ENCODE measurements around the gene SLC7A6OS.

The SLC7A6OS gene

GRCh38 chr16:68259007-68259825 lies 51.5 kb downstream of the SLC7A6OS start:
- TF ChIP-seq, protein P1, sequence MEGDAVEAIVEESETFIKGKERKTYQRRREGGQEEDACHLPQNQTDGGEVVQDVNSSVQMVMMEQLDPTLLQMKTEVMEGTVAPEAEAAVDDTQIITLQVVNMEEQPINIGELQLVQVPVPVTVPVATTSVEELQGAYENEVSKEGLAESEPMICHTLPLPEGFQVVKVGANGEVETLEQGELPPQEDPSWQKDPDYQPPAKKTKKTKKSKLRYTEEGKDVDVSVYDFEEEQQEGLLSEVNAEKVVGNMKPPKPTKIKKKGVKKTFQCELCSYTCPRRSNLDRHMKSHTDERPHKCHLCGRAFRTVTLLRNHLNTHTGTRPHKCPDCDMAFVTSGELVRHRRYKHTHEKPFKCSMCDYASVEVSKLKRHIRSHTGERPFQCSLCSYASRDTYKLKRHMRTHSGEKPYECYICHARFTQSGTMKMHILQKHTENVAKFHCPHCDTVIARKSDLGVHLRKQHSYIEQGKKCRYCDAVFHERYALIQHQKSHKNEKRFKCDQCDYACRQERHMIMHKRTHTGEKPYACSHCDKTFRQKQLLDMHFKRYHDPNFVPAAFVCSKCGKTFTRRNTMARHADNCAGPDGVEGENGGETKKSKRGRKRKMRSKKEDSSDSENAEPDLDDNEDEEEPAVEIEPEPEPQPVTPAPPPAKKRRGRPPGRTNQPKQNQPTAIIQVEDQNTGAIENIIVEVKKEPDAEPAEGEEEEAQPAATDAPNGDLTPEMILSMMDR (IDR thresholded peaks at IDR 0.05; ENCODE audit: insufficient read depth, low read length, poor library complexity, severe bottlenecking), result no peak
- Histone ChIP-seq H3K36me3 (ENCODE audit: control insufficient read depth, insufficient read depth, low read length) (peaks cover 17% of the 10 kb centered on the region), H3K4me3 (replicated peaks; ENCODE audit: low read depth, low read length) (no peak overlapping the region), H3K27me3 (replicated peaks; ENCODE audit: control insufficient read depth, insufficient read depth, low read length) (no peaks in the 10 kb centered on the region)
- no peak for DNase-seq (ENCODE audit: extremely low read depth, insufficient read length)

- Histone ChIP-seq H3K4me3 (replicated peaks; ENCODE audit: low read depth, low read length) (no peak overlapping the region), H3K27me3 (replicated peaks; ENCODE audit: control insufficient read depth, insufficient read depth, low read length) (no peaks in the 10 kb centered on the region), H3K36me3 (ENCODE audit: control insufficient read depth, insufficient read depth, low read length) (peaks cover 19% of the 10 kb centered on the region)
- peak; percentile 46 for DNase-seq (ENCODE audit: extremely low read depth, insufficient read length)
- TF ChIP-seq, protein P1 (IDR thresholded peaks at IDR 0.05; ENCODE audit: insufficient read depth, low read length, poor library complexity, severe bottlenecking), result no peak
Observed at GRCh38 chr16:68257906-68258800, 52.6 kb downstream of the SLC7A6OS start.

GRCh38 chr16:68257251-68257905 lies 53.4 kb downstream of the SLC7A6OS start:
- no peak overlapping the region for H3K4me3 ChIP-seq (replicated peaks; ENCODE audit: low read depth, low read length)
- TF ChIP-seq, protein P1 (IDR thresholded peaks at IDR 0.05; ENCODE audit: insufficient read depth, low read length, poor library complexity, severe bottlenecking), result no peak
- DNase-seq (ENCODE audit: extremely low read depth, insufficient read length), result peak; percentile 52
- H3K36me3 ChIP-seq (ENCODE audit: control insufficient read depth, insufficient read depth, low read length), result peaks cover 19% of the 10 kb centered on the region
- H3K27me3 ChIP-seq (replicated peaks; ENCODE audit: control insufficient read depth, insufficient read depth, low read length), result no peaks in the 10 kb centered on the region

DNA sequence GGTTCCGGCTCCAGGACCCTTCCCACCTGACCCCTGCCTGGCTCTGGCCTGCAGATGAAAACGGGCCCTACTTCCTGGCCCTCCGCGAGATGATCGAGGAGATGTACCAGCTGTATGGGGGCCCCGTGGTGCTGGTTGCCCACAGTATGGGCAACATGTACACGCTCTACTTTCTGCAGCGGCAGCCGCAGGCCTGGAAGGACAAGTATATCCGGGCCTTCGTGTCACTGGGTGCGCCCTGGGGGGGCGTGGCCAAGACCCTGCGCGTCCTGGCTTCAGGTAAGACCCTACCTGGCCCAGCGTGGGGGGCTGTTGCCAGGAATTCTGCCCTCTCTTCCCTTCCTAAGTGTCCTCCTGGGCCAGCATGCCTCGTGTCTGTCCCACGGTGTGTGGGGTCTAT lies 55.0 kb downstream of the SLC7A6OS start:
- Histone ChIP-seq H3K27me3 (replicated peaks; ENCODE audit: control insufficient read depth, insufficient read depth, low read length) (no peaks in the 10 kb centered on the region), H3K4me3 (replicated peaks; ENCODE audit: low read depth, low read length) (no peak overlapping the region), H3K36me3 (ENCODE audit: control insufficient read depth, insufficient read depth, low read length) (peaks cover 19% of the 10 kb centered on the region)
- TF ChIP-seq, protein P1 (IDR thresholded peaks at IDR 0.05; ENCODE audit: insufficient read depth, low read length, poor library complexity, severe bottlenecking), result no peak
- DNase-seq (ENCODE audit: extremely low read depth, insufficient read length), result no peak

DNA sequence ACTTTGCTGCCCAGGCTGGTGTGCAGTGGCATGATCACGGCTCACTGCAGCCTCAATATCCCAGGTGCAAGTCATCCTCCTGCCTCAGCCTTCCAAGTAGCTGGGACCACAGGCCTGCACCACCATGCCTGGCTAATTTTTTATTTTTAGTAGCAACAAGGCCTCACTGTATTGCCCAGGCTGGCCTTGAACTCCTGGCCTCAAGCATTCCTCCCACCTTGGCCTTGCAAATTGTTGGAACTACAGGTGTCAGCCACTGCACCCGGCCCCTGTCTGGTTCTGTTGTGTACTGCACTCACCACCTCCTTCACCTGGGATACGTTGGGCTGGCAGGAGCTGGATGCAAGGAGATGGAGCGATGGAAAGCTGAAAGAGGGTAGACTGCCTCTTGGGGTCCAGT lies 57.0 kb downstream of the SLC7A6OS start:
- H3K4me3 ChIP-seq (replicated peaks; ENCODE audit: low read depth, low read length), result no peak overlapping the region
- peaks cover 9% of the 10 kb centered on the region for H3K36me3 ChIP-seq (ENCODE audit: control insufficient read depth, insufficient read depth, low read length)
- no peak for DNase-seq (ENCODE audit: extremely low read depth, insufficient read length)
- no peaks in the 10 kb centered on the region for H3K27me3 ChIP-seq (replicated peaks; ENCODE audit: control insufficient read depth, insufficient read depth, low read length)
- TF ChIP-seq, protein P1 (IDR thresholded peaks at IDR 0.05; ENCODE audit: insufficient read depth, low read length, poor library complexity, severe bottlenecking), result no peak
